IMR-90 (cell line): ENCODE measurements around the gene TMEM59. TPM values are rescaled to one million over a fixed set of nuclear protein-coding genes. Genes with fewer than 3 reads are reported as not detected.

Experiments used
- ATAC-seq: fragments of 200-7000 bp; cut with Tn5 transposase; 2 replicates; pipeline ENCODE4 v1.9.1; 2020; ENCODE audit warnings: low read depth, mild to moderate bottlenecking, moderate library complexity
- BruUV-seq: library from RNA; stranded (reverse); fragments of 400-500 nt; replicated peaks from 2 replicates; lab custom pipeline; 2021; lab: Mats Ljungman, UMichigan
- CTCF ChIA-PET: fragments of 300-600 bp; formaldehyde crosslinking; extraction: SDS; loops from one replicate; lab custom pipeline; 2021; ENCODE audit warnings: antibody characterized with exemption; lab: Yijun Ruan, JAX
- POLR2A ChIA-PET: fragments of 300-600 bp; sonication (Branson Sonifier 250); formaldehyde crosslinking; loops from one replicate; lab custom pipeline; 2022; ENCODE audit warnings: antibody characterized with exemption; ENCODE audit not compliant: unreplicated experiment; lab: Charles Lee
- DNase-seq: peaks from one replicate; pipeline ENCODE4 v3.0.0; 2013
- H2AFZ ChIP-seq: replicated peaks from 2 replicates; pipeline ENCODE3; 2013; ENCODE audit warnings: low read length, mild to moderate bottlenecking; ENCODE audit not compliant: poor library complexity
- H2AK5ac ChIP-seq: 2 replicates; pipeline ENCODE4 v1.6.1; 2013; ENCODE audit warnings: low read depth, low read length, inconsistent platforms
- H2AK9ac ChIP-seq: replicated peaks from 2 replicates; pipeline ENCODE3; 2013; ENCODE audit warnings: mild to moderate bottlenecking, low read depth, low read length, moderate library complexity; ENCODE audit not compliant: poor library complexity
- H2BK120ac ChIP-seq: 2 replicates; pipeline ENCODE4 v1.6.1; 2013; ENCODE audit warnings: low read depth, low read length, inconsistent platforms
- H2BK15ac ChIP-seq: 3 replicates; pipeline ENCODE4 v1.6.1; 2013; ENCODE audit warnings: low read depth, low read length, inconsistent platforms
- H2BK20ac ChIP-seq: 2 replicates; pipeline ENCODE4 v1.6.1; 2013; ENCODE audit warnings: low read depth, mild to moderate bottlenecking, inconsistent platforms, low read length, moderate library complexity
- H2BK5ac ChIP-seq: 2 replicates; pipeline ENCODE4 v1.6.1; 2013; ENCODE audit warnings: mild to moderate bottlenecking, low read depth, low read length, inconsistent platforms; ENCODE audit not compliant: poor library complexity, severe bottlenecking
- H3K14ac ChIP-seq: replicated peaks from 2 replicates; pipeline ENCODE4 v1.6.1; 2013; ENCODE audit warnings: low read depth, low read length, inconsistent platforms
- H3K18ac ChIP-seq: 2 replicates; pipeline ENCODE4 v1.6.1; 2013; ENCODE audit warnings: low read depth, low read length, control low read depth
- H3K23ac ChIP-seq: 2 replicates; pipeline ENCODE4 v1.6.1; 2013; ENCODE audit warnings: low read depth, low read length, inconsistent platforms
- H3K27ac ChIP-seq: 2 replicates; pipeline ENCODE4 v1.5.1; 2013; ENCODE audit warnings: mild to moderate bottlenecking, control low read depth, low read length; ENCODE audit not compliant: insufficient read depth
- H3K27me3 ChIP-seq: 2 replicates; pipeline ENCODE4 v1.6.1; 2013; ENCODE audit warnings: low read length; ENCODE audit not compliant: control insufficient read depth, insufficient read depth
- H3K36me3 ChIP-seq: 2 replicates; pipeline ENCODE4 v1.6.1; 2013; ENCODE audit warnings: low read length, mixed read lengths; ENCODE audit not compliant: control insufficient read depth, insufficient read depth
- H3K4ac ChIP-seq: 2 replicates; pipeline ENCODE4 v1.6.1; 2013; ENCODE audit warnings: low read depth, low read length, inconsistent platforms
- H3K4me1 ChIP-seq: 2 replicates; pipeline ENCODE4 v1.6.1; 2013; ENCODE audit warnings: low read length, mixed read lengths; ENCODE audit not compliant: control insufficient read depth, insufficient read depth
- H3K4me2 ChIP-seq: 2 replicates; pipeline ENCODE4 v1.6.1; 2013; ENCODE audit warnings: low read depth, mild to moderate bottlenecking, control low read depth, low read length, moderate library complexity
- H3K4me3 ChIP-seq: 2 replicates; pipeline ENCODE4 v1.5.1; 2013; ENCODE audit warnings: low read depth, mild to moderate bottlenecking, control low read depth, low read length, moderate library complexity; ENCODE audit not compliant: insufficient read depth
- H3K56ac ChIP-seq: 2 replicates; pipeline ENCODE4 v1.6.1; 2013; ENCODE audit warnings: low read length, inconsistent platforms; ENCODE audit not compliant: insufficient read depth; ENCODE audit errors: extremely low read depth
- H3K79me1 ChIP-seq, 2 experiments: 2 replicates each; pipeline ENCODE4 v1.6.1; 2013; ENCODE audit warnings: low read length in 2 of 2, inconsistent platforms in 1 of 2, low read depth in 1 of 2
- H3K9ac ChIP-seq: 2 replicates; pipeline ENCODE4 v1.6.1; 2013; ENCODE audit warnings: low read depth, low read length, control low read depth
- H3K9me1 ChIP-seq: 2 replicates; pipeline ENCODE4 v1.6.1; 2013; ENCODE audit warnings: low read length, inconsistent platforms; ENCODE audit not compliant: insufficient read depth
- H3K9me3 ChIP-seq: 2 replicates; pipeline ENCODE4 v1.6.1; 2013; ENCODE audit warnings: low read length; ENCODE audit not compliant: control insufficient read depth, insufficient read depth
- H4K20me1 ChIP-seq: 2 replicates; pipeline ENCODE4 v1.6.1; 2013; ENCODE audit warnings: low read length, inconsistent platforms; ENCODE audit not compliant: insufficient read depth
- H4K5ac ChIP-seq: 2 replicates; pipeline ENCODE4 v1.6.1; 2013; ENCODE audit warnings: mild to moderate bottlenecking, low read depth, low read length, control low read depth
- H4K8ac ChIP-seq, 2 experiments: 2 replicates each; pipeline ENCODE4 v1.6.1; 2013; ENCODE audit warnings: low read depth in 2 of 2, low read length in 2 of 2, control low read depth in 1 of 2, inconsistent platforms in 1 of 2
- H4K91ac ChIP-seq: 2 replicates; pipeline ENCODE4 v1.6.1; 2013; ENCODE audit warnings: low read depth, low read length, inconsistent platforms; ENCODE audit not compliant: insufficient read depth
- BHLHE40 ChIP-seq: fragments of 150-350 bp; IDR thresholded peaks from 2 replicates; pipeline ENCODE4 v1.6.1; 2016; ENCODE audit warnings: mild to moderate bottlenecking, low read depth, low read length
- CEBPB ChIP-seq: IDR thresholded peaks from 2 replicates; pipeline ENCODE4 v1.6.1; 2012; ENCODE audit warnings: low read depth, low read length, improper control_type of control experiment
- CHD1 ChIP-seq: IDR thresholded peaks from 2 replicates; pipeline ENCODE4 v1.6.1; 2012; ENCODE audit warnings: low read depth, low read length, improper control_type of control experiment
- FOS ChIP-seq: fragments of 150-350 bp; IDR thresholded peaks from 2 replicates; pipeline ENCODE4 v1.6.1; 2016; ENCODE audit warnings: low read depth, low read length
- MAFK ChIP-seq: IDR thresholded peaks from 2 replicates; pipeline ENCODE4 v1.6.1; 2012; ENCODE audit warnings: low read depth, low read length, improper control_type of control experiment
- MAZ ChIP-seq: IDR thresholded peaks from 2 replicates; pipeline ENCODE4 v1.6.1; 2012; ENCODE audit warnings: low read depth, mild to moderate bottlenecking, low read length, improper control_type of control experiment, moderate library complexity, borderline replicate concordance
- MXI1 ChIP-seq: IDR thresholded peaks from 2 replicates; pipeline ENCODE4 v1.6.1; 2012; ENCODE audit warnings: low read depth, mild to moderate bottlenecking, low read length, moderate library complexity, borderline replicate concordance
- NFE2L2 ChIP-seq: fragments of 150-350 bp; IDR thresholded peaks from 2 replicates; pipeline ENCODE4 v1.6.1; 2016; ENCODE audit warnings: low read depth, mild to moderate bottlenecking, low read length
- POLR2A ChIP-seq: IDR thresholded peaks from 2 replicates; pipeline ENCODE4 v1.6.1; 2012; ENCODE audit warnings: mild to moderate bottlenecking, low read depth, low read length
- RAD21 ChIP-seq: IDR thresholded peaks from 2 replicates; pipeline ENCODE4 v1.6.1; 2012; ENCODE audit warnings: low read length, improper control_type of control experiment
- RCOR1 ChIP-seq: IDR thresholded peaks from 2 replicates; pipeline ENCODE4 v1.6.1; 2012; ENCODE audit warnings: mild to moderate bottlenecking, low read length, improper control_type of control experiment; ENCODE audit not compliant: insufficient replicate concordance
- RFX5 ChIP-seq: IDR thresholded peaks from 2 replicates; pipeline ENCODE4 v1.8.0; 2012; ENCODE audit warnings: low read depth, mild to moderate bottlenecking, low read length, moderate library complexity
- SMC3 ChIP-seq: fragments of 150-350 bp; IDR thresholded peaks from 2 replicates; pipeline ENCODE4 v1.6.1; 2016; ENCODE audit warnings: low read depth, mild to moderate bottlenecking, antibody characterized with exemption, low read length, moderate library complexity
- dilution Hi-C: fragments of 300-500 bp; cut with HindIII; formaldehyde crosslinking; loops from one replicate; pipeline ENCODE4 v1.14.3; 2018; ENCODE audit warnings: low sequenced_read_pairs; ENCODE audit not compliant: unreplicated experiment
- in situ Hi-C: fragments of 300-500 bp; cut with MboI; formaldehyde crosslinking; loops from 3 replicates; pipeline ENCODE4 v1.14.3; 2019; ENCODE audit warnings: low sequenced_read_pairs, inconsistent platforms, mixed read lengths
- intact Hi-C: fragments of 100-400 bp; cut with micrococcal nuclease; formaldehyde crosslinking; loops from 2 replicates; pipeline ENCODE4 v1.10.0; 2022
- polyA plus RNA-seq, 3 experiments: library from polyadenylated mRNA; depleted of rRNA; stranded (reverse); fragments of >200 nt; gene quantifications; 2 replicates each; pipeline ENCODE4 v1.2.3, GENCODE V29; 2012; ENCODE audit warnings: low replicate concordance in 1 of 3
- total RNA-seq: library from RNA; depleted of rRNA; stranded (reverse); fragments of >200 nt; gene quantifications from 2 replicates; pipeline ENCODE4 v1.2.3, GENCODE V29; 2012
- TF ChIP-seq, protein P1 (sequence below): fragments of 150-350 bp; IDR thresholded peaks from 2 replicates; pipeline ENCODE4 v1.6.1; 2017; ENCODE audit warnings: mild to moderate bottlenecking, antibody characterized with exemption, low read length, low read depth
- TF ChIP-seq, protein P2 (sequence below): conservative IDR thresholded peaks from 2 replicates; pipeline ENCODE4 v1.5.1; 2012; ENCODE audit warnings: mild to moderate bottlenecking, low read depth, low read length, improper control_type of control experiment
- TF ChIP-seq, protein P3 (sequence below): fragments of 150-350 bp; IDR thresholded peaks from 2 replicates; pipeline ENCODE4 v1.6.1; 2016; ENCODE audit warnings: low read depth, mild to moderate bottlenecking, low read length, moderate library complexity, borderline replicate concordance

TMEM59 gene
- total and polyA plus RNA-seq, 2 of the 4 experiments (the other 2 are of a cell fraction), result 239 to 241 TPM

DNA sequence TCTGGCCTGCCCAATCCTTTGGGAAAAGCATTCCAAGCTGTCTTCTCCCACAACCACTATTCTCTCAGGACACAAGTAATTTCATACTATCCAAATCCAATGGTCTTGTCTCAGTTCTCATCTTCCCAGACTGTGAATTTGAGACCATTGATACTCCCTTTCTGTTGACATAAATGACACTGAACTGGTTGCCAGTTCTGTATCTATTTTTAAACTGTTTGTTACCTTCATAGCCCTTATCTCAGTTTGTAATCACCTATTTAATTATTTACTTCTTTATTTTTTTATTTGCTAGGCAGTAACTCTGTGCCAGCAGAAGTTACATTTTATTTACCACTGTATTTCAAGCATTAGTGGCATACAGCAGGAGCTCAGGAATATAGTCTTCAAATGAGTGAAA, 24.4 kb upstream of the TMEM59 start:
- Histone ChIP-seq H4K8ac (no peak overlapping the region), H2BK5ac (no peak overlapping the region), H3K14ac (no peak overlapping the region), H2BK20ac (no peak overlapping the region), H2BK120ac (no peak overlapping the region), H3K9ac (no peak overlapping the region), H3K56ac (no peak overlapping the region), H2BK15ac (no peak overlapping the region), H2AFZ (no peak overlapping the region), H3K4me1 (no peaks in the 10 kb centered on the region), H4K91ac (no peak overlapping the region), H4K20me1 (peaks cover 4% of the 10 kb centered on the region; the same call in 1 of the 2 replicates), H4K5ac (no peak overlapping the region), H3K9me3 (no peaks in the 10 kb centered on the region), H3K4me2 (no peak overlapping the region), H3K9me1 (0 out of 2 replicates have a peak, but pooled peaks cover 3% of the 10 kb centered on the region), H2AK5ac (no peak overlapping the region), H3K27ac (no peak overlapping the region), H3K4ac (no peak overlapping the region), H2AK9ac (no peak overlapping the region), H3K18ac (no peak overlapping the region), H3K27me3 (no peaks in the 10 kb centered on the region), H3K36me3 (no peaks in the 10 kb centered on the region), H3K23ac (no peak overlapping the region), H3K79me1 (no peaks in the 10 kb centered on the region), H3K4me3 (no peak overlapping the region)
- dilution Hi-C loops (no loop called here), in situ Hi-C loops (no loop called here), intact Hi-C loops (loop anchor here (10.0 kb wide), 1 partner anchor 737 kb away; no protein-coding TSS in a partner anchor)
- ATAC-seq, result no peak
- no peak for DNase-seq
- POLR2A ChIA-PET, result no interaction called here
- no peak for TF ChIP-seq MXI1
- TF ChIP-seq, protein P1, sequence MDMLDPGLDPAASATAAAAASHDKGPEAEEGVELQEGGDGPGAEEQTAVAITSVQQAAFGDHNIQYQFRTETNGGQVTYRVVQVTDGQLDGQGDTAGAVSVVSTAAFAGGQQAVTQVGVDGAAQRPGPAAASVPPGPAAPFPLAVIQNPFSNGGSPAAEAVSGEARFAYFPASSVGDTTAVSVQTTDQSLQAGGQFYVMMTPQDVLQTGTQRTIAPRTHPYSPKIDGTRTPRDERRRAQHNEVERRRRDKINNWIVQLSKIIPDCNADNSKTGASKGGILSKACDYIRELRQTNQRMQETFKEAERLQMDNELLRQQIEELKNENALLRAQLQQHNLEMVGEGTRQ, result no peak
- no peak for TF ChIP-seq RCOR1
- TF ChIP-seq NFE2L2, result no peak
- no peak for TF ChIP-seq SMC3
- TF ChIP-seq BHLHE40, result no peak
- no peak for TF ChIP-seq FOS
- TF ChIP-seq CEBPB, result no peak
- TF ChIP-seq MAZ, result no peak
- TF ChIP-seq, protein P2, sequence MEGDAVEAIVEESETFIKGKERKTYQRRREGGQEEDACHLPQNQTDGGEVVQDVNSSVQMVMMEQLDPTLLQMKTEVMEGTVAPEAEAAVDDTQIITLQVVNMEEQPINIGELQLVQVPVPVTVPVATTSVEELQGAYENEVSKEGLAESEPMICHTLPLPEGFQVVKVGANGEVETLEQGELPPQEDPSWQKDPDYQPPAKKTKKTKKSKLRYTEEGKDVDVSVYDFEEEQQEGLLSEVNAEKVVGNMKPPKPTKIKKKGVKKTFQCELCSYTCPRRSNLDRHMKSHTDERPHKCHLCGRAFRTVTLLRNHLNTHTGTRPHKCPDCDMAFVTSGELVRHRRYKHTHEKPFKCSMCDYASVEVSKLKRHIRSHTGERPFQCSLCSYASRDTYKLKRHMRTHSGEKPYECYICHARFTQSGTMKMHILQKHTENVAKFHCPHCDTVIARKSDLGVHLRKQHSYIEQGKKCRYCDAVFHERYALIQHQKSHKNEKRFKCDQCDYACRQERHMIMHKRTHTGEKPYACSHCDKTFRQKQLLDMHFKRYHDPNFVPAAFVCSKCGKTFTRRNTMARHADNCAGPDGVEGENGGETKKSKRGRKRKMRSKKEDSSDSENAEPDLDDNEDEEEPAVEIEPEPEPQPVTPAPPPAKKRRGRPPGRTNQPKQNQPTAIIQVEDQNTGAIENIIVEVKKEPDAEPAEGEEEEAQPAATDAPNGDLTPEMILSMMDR, result no peak
- no peak for TF ChIP-seq MAFK
- no peak for TF ChIP-seq POLR2A
- no peak for TF ChIP-seq CHD1
- TF ChIP-seq, protein P3, sequence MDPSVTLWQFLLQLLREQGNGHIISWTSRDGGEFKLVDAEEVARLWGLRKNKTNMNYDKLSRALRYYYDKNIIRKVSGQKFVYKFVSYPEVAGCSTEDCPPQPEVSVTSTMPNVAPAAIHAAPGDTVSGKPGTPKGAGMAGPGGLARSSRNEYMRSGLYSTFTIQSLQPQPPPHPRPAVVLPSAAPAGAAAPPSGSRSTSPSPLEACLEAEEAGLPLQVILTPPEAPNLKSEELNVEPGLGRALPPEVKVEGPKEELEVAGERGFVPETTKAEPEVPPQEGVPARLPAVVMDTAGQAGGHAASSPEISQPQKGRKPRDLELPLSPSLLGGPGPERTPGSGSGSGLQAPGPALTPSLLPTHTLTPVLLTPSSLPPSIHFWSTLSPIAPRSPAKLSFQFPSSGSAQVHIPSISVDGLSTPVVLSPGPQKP, result no peak
- TF ChIP-seq RAD21, result no peak
- no peak for TF ChIP-seq RFX5
- CTCF ChIA-PET, result no interaction called here
- no TSS peak for BruUV-seq
